Measurements from ENCODE around the gene WDR6.
"Not testable (repeated sequence)": the region's sequence is repeated elsewhere in the genome, so short reads cannot be mapped to it uniquely, and the experiment has no call there.

Gene WDR6

GRCh38 chr3:48990636-48991469 lies 16.3 kb upstream of the WDR6 start:
- DNase-seq (ENCODE audit: low read depth), result peak; percentile 40

GRCh38 chr3:48991851-48992545 lies 15.2 kb upstream of the WDR6 start:
- no peak for DNase-seq (ENCODE audit: low read depth)

GRCh38 chr3:48993834-48994233 lies 13.4 kb upstream of the WDR6 start:
- DNase-seq (ENCODE audit: low read depth), result no peak

GRCh38 chr3:48996640-48997039 lies 10.6 kb upstream of the WDR6 start:
- DNase-seq (ENCODE audit: low read depth), result no peak

- no peak for DNase-seq (ENCODE audit: low read depth)
These were observed 10.0 kb upstream of the WDR6 start for GRCh38 chr3:48997102-48997635.

GRCh38 chr3:48997714-48998637 lies 9.2 kb upstream of the WDR6 start:
- no peak for DNase-seq (ENCODE audit: low read depth)

- no peak for DNase-seq (ENCODE audit: low read depth)
These were observed 7.9 kb upstream of the WDR6 start for GRCh38 chr3:48999085-48999858.

GRCh38 chr3:49001155-49001554 lies 6.0 kb upstream of the WDR6 start:
- DNase-seq (ENCODE audit: low read depth), result no peak

- DNase-seq (ENCODE audit: low read depth), result no peak
These were observed 2.6 kb upstream of the WDR6 start for GRCh38 chr3:49004352-49005302.

GRCh38 chr3:49005303-49005680 lies 1.9 kb upstream of the WDR6 start:
- DNase-seq (ENCODE audit: low read depth), result no peak

- DNase-seq (ENCODE audit: low read depth), result no peak
These were observed 1.2 kb upstream of the WDR6 start for GRCh38 chr3:49005998-49006397.

GRCh38 chr3:49006408-49007067 lies 653 bp upstream of the WDR6 start:
- DNase-seq (ENCODE audit: low read depth), result peak; percentile 33

- peak; percentile 94 for DNase-seq (ENCODE audit: low read depth)
These were observed 759 bp downstream of the WDR6 start for GRCh38 chr3:49007771-49008528.

- DNase-seq (ENCODE audit: low read depth), result not testable (repeated sequence)
These were observed 1.4 kb downstream of the WDR6 start for GRCh38 chr3:49008627-49009026.

GRCh38 chr3:49009396-49009795 lies 2.2 kb downstream of the WDR6 start:
- no peak for DNase-seq (ENCODE audit: low read depth)

GRCh38 chr3:49012441-49013017 lies 5.3 kb downstream of the WDR6 start:
- DNase-seq (ENCODE audit: low read depth), result no peak

GRCh38 chr3:49013113-49013737 lies 6.0 kb downstream of the WDR6 start:
- no peak for DNase-seq (ENCODE audit: low read depth)
